ENCODE measurements around the gene KAZN.

KAZN gene

DNA sequence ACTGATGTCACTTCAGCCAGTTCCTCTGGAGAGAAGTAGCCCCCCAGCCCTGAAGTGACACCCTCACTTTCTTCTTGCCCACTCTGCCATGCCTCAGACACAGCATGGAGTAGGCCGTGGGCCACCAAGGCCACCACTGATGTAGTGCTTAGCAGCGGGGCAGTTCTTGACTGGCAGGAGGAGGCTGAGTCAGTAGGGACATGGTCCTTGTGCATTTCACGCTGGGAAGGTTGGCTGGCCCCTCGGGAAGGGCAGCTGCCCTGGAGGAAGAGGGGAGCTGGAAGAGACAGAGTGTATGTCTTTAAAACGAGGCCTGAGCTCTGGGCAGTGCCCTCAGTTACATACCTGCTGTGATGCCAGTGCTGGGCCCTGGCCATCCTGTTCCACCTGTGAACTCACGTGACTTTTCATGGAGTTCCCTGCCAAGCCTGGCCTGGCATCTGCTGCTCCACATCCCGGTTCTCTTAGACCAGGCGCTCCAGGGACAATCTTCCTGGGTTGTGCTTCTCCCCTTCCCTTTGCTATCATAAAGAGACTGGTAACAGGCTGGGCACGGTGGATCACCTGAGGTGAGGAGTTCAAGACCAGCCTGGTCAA lies 396.5 kb downstream of the KAZN start:
- DNase-seq, result no peak

DNA sequence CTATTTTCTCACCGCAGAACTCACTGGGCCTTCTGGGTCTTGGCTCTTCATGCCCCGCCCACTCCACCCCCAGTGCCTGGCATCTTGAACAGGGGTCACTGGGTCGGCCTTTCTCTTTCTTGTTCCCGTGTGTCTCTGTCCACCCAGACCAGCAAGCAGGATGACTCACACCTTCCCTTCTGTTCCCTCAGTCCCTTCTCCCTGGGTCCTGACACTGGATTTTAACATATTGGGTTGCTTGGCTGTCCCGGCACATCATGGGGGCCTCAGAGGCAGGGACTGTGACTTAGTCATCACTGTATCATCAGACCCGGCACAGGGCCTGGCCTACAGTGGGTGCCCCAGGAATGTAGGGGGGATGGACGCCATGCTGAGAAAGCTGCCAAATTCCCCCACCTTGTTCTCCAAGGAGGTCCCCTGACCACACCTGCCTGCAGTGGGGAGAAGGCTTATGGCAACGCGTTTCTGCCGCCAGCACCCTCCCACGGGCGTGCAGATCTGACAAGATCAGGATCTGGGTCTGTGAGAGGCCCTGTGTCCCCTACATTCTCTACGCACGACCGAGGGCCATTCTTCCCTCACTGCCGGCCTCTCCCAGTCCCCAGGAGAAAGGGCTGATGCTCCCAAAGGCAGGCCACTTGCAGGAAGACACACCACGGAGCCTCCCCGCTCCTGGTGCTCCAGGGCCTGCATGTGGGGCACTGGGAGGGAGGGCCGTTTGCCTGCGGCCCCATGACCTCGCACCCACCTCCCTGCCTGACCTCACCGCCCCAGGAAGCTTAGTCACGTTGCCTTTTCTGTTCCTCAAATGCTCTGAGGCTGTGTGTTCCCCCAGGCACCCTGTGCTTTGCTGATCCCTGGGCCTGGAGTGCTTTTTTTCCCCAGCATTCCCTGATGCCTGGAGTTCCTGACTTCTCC lies 397.9 kb downstream of the KAZN start:
- no peak for DNase-seq

DNA sequence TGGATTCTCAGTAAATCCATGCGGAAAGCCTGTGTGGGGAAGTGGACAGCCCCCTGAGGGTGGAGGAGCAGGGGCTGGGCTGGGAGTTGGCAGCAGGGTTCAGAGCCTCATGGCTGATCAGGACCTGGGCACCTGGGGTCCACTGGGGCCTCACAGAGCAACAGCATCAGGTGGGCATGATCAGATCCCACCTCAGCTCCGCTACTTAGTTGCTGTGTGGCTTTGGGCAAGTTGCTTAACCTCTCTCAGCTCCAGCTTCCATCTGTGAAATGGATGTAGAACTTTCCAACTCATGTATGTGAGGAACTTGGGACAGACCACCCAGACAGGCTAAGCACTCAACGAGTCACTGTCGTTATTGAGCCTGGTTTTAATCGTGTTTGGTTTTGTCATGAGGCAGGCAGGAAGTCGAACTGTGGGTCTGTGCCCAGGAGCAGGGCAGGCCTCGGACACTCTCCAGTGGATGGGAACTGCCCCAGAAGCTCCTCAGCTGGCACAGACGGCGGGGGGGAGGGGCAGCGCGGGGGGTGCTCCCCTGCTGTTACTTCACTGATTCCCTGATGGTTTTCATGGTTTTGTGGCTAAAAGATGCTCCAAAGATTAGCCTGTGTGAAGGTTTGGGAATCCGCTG lies 399.3 kb downstream of the KAZN start:
- no peak for DNase-seq

DNA sequence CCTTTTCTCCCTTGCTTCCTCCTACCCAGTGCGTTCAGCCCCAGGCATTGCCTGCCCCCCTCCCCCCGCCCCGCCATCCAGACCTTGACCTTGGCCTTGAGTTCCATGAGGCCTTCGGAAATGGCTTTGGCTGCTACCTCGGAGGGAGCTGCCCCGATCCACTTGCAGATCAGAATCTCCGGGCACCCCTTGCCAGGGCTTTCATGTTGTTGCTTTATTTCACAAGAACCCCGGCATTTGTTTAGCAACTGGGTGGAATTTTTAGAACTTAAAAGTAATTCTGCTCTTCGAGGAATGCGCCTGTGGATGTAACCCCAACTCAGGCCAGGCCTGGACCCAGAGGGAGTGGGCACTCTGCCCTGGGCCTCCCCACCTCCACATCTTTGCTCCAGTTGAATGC lies 401.0 kb downstream of the KAZN start:
- DNase-seq, result no peak

DNA sequence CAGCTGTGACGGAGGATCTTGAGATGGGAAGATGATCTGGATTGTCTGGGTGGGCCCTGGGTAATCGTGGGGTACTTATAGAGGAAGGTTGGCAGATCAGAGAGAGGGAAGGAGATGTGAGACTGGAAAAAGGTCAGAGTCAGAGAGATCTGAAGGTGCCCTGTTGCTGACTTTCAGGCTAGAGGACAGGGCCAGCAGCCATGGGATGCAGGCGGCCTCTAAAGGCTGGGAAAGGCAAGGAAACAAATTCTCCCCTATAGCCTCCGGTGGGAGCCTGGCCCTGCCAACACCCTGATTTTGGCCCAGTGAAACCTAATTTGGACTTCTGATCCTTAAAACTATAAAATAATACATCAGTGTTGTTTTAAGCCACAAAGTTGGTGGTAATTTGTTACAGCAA lies 401.5 kb downstream of the KAZN start:
- DNase-seq, result no peak

DNA sequence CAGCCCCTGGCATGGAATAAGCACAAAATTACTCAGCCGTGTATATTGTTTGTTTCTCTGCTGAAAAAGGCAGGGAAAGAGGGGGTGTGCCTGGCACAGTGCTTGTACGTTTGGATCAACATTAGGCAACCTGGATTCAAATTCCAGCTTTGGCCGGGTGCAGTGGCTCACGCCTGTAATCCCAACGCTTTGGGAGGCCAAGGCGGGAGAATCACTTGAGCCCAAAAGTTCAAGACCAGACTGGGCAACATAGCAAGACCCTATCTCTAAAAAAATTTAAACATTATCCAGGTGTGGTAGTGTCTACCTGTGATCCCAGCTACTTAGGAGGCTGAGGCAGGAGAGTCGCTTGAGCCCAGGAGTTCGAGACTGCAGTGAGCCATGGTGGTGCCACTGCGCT lies 402.2 kb downstream of the KAZN start:
- DNase-seq, result no peak

DNA sequence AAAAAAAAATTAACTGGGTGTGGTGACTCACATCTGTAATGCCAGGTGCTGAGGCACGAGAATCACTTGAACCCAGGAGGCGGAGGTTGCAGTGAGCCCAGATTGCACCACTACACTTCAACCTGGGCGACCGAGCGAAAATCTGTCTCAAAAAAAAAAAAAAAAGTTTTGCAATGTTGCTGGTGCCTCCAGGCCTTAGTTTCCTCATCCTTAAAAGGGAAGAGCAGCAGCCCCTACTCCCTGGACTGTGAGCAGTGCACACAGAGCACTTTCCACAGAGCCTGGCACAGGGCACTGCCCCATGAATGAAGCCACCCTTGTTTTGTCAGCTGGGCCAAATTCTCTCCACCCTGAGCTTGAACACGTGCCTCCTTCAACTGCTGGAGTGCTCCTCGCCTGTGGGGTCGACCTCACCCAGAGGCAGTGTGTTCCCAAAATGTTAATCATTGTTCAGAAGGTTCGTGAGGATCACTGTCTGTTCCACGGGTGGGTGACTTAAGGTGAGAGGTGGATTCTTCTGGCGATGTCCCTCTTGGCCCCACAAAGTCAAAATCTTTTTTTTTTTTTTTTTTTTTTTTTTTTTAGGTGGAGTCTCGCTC lies 402.9 kb downstream of the KAZN start:
- no peak for DNase-seq

DNA sequence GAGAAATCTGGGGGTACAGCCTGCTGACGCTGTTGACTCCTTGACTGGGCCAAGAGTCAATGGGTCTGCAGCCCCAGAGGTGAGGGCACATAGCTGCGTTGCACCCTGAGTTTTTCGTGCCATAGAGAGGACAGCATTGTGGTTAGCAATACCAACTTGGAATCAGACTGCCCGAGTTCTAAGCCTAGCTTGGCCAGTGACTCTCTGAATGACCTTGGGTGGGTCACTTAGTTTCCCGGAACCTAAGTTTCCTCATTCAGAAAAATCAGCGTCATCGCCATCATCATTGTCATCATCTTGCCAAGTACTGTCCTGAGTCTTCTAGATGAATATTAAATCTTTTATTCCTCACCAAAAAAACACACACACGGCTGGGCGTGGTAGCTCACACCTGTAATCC lies 403.8 kb downstream of the KAZN start:
- no peak for DNase-seq

DNA sequence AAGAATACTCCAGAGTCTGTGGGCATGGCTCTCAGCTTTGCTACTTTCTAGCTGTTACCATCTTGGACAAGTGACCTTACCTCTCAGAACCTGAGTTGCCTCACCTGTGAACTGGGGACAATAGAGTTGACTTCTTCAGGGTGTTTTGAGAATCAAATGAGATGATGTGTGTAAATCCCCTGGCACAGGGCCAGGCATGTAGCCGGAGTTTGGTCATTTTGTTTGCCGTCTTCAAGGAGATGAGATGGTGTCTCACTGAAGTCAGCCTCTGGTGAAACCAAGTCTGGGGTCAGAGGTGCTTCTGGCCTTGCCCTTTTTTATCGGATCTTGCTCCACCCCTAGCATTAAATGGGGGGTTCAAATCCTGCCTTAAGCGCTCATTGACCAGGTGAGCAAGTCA lies 405.9 kb downstream of the KAZN start:
- no peak for DNase-seq

DNA sequence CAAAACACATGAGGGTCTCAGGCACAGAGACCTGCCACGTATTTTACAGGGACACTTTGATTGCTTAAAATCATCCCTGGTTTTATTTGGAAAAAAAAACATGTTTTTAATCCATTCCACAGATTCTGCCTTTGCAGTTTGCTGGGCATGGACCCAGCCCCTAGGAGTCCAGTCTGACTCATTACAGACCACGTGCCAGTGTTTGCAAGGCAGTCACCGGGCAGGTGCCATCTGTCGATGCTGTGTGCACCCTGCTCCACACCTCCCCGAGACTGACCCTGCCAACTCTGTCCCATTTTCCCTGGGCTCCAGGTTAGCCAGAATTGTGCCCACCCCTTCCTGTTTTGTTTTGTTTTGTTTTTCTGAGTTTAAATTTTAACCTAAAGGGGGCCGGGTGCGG lies 406.6 kb downstream of the KAZN start:
- no peak for DNase-seq

DNA sequence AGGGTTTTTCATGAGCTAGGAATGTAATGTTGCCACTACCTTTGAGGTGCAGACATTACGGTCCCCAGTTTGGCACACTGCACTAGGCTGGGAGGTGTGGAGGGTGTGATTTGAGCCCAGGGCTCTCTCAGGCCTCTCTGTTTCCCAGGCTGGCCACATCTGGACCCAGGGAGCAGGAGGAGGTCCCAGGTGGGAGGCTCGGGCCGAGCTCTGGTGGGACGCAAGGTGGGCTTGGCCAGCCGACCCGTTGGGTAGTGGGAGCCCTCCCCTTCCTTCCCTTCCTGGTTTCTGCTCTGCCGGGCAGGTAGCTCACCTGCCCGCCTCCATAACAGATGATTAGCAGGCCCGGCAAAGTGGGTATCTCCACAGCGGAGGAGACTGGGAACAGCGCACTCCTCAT lies 408.9 kb downstream of the KAZN start:
- no peak for DNase-seq

DNA sequence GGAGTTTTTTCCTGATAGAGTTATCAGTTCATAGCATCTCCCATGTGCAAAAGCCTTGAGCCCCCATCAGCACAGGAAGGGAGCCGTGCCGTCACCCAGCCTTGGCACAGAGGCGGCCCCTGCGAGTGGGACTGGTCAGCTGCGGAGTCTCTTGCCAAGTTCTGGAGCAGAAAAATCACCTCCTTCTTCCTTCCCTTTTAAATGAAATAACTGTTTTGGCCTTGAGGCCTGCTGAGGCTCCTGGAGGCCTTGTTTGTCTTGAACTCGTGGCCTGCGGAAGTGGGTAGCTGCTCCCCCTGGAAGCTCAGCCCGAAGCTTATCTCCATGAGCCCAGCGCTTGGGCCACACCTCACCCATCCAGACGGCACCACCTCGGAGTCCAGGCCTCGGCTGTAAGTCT lies 409.4 kb downstream of the KAZN start:
- DNase-seq, result no peak

DNA sequence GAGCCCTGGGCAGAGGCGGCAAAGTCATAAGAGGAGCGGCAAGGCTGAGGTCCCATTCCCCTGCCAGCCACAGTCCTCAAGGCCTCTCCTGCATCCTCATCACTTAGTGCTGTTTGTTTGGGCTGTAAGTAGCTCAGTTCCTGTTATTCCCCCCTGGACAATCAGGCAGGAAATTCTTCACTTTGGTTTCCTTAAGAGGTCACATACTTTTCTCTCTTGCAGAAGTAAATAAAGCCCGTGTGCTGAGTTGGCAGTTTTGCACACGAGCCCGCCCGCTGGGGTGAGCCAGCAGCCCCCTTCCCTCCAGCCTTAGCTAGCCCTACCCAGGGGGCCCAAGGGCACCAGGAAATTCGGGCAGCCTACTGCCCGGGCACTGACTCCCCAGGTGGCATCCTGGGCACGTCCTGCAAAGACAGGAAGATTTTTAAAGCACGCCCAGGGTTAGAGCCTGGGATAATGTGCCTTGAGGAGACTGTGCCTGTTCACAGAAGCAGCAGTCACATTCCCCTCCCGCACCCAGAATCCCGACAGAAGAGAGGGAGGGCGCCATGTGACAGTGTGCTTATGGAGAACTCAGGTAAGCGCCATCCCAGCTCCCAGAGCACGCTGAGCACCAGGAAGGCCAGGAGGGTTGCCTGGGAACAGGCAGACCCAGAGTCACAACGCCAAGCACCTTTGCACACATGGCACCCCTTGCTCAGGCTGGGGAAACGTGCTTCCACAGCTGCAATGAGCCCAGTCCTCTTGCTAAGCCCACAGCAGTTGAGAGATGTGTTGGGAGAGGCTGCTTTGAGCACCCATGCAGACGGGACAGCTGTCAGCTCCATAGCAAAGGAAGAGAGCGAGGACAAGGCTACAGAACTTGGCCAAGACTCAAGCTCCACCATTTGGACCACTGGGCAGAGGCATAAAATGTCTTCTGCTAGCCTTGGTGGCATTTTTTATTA lies 410.6 kb downstream of the KAZN start:
- no peak for DNase-seq

DNA sequence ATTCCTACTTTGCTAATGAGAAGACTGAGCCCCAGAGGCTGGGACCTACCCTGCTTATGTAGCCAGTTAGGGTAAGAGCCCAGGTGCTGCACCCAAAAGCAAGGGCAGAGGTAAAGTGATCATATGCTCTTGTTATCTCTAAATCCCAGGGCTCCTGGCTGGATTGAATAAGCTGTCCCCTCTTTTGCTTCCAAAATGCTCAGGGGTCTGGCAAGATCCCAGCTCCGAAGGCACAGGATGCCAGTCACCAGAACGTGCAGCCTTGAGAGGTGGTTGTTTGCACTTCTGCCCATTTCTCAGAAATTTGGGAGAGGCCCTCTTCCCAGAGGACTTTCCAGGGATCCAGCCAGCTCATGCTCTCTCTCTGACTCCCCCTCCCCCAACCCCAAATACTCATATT lies 412.7 kb downstream of the KAZN start:
- DNase-seq, result no peak

DNA sequence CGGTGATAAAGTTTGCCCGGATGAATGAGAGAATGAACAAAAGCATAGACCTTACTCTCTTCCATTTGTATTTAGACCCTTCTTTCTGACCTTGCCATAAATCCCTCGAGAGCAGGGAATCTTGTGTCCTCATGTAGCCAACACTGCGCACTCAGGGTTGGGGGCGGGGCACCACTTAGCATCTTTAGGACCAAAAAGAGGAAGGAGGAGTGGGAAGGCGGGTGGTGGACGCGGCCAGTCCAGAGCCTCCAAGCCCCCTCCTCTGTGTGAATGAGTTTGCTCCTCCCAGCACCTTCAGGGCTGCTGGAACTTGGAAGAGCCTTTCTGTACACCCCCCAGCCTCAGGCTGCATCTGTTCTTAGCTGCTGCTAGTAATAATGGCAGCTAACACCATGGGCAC lies 413.2 kb downstream of the KAZN start:
- DNase-seq, result no peak

DNA sequence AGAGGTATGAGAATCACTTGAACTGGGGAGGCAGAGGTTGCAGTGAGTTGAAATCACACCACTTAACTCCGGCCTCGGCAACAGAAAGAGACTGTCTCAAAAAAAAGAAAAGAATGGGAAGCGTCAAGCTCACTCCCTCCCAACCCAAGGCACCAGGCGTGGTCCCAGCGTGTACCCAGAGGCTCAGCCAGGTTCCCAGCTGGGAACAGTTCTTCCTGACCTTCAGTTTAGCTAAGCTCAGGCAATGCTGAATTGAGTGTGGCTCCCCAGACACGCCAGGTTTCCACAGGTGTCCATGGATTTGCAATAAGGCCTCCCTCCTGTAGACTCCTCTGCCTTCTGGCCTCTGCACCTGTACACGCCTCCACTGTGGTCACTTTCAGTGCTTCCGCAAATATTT lies 414.3 kb downstream of the KAZN start:
- no peak for DNase-seq

DNA sequence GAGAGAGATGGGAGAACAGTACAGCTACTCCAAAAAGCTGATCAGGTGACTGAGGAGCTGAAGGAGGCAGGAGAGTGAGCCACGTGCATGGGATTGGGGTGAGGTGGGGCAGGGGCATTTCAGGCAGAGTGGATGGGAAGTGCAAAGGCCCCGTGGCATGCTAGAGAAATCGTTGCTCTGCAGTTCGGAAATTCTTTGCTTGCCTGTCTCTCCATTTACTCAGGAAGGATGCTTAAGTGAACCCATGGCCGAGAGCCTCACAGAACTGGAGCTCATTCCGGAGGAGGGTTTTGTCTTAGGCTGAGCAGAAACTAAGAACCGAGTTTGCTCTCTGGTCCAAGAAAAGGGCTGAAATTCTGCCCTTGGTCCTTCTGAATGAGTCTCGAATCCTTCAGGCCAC lies 415.3 kb downstream of the KAZN start:
- no peak for DNase-seq

DNA sequence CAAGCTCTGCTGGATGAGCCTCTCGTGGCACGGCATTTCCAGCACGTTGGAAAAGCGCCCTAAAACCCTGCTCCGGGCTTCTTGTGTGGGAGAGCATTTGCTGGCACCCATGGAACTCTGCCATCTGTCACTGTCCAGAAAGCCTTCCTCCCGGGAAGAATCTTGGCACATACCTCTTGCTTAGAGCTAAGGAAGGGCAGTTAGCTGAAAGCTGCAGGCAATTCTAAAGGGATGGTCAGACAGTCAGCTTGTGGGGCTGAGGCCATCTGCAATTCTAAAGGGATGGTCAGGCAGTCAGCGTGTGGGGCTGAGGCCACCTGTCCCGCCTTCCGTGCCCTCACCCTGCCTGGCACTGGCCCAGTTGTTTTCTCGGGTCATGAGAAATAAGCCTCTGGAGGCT lies 416.0 kb downstream of the KAZN start:
- DNase-seq, result no peak

DNA sequence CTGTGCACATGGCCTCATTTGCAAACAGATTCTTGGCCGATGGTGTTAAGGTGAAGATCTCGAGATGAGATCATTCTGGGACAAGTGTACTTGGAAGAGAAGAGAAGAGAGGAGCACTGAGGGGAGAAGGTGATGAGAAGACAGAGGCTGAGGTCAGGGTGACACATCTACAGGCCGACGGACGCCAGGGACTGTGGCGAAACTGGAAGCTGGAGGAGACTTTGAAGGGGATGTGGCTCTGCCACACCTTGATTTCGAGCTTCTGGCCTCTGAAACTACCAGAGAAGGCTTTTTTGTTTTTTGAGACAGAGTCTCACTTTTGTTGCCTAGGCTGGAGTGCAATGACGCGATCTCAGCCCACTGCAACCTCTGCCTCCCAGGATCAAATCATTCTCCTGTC lies 417.5 kb downstream of the KAZN start:
- DNase-seq, result no peak

DNA sequence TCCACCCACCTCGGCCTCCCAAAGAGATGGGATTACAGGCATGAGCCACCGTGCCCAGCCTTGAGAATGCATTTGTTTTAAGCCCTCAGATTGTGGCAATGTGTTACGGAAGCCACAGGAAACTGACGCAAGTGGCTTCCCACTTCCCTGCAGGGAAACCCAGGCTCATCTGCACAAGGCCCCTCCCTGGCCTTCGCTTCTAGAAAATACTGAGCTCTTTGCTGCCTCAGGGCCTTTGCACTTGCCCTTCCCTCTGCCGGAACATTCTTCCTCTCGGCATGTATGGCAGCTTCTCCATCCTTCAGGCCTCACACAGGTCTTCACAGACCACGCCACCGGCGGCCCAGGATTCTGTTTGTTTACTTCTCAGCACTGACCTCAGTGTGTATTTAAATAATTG lies 418.0 kb downstream of the KAZN start:
- no peak for DNase-seq

DNA sequence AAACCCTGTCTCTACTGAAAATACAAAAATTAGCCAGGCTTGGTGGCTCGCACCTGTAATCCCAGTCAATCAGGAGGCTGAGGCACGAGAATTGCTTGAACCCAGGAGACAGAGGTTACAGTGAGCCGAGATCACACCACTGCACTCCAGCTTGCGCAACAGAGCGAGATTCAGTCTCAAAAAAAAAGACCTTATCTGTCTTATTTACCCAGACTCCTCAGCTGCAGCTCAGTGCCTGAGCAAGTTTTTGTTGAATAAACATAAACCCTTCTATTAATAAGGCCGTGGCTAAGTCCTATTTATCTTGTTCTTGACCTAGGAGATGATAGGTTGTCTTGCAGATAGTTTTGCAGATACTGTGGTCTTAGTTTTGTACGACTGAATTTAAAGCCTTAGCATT lies 418.6 kb downstream of the KAZN start:
- no peak for DNase-seq

DNA sequence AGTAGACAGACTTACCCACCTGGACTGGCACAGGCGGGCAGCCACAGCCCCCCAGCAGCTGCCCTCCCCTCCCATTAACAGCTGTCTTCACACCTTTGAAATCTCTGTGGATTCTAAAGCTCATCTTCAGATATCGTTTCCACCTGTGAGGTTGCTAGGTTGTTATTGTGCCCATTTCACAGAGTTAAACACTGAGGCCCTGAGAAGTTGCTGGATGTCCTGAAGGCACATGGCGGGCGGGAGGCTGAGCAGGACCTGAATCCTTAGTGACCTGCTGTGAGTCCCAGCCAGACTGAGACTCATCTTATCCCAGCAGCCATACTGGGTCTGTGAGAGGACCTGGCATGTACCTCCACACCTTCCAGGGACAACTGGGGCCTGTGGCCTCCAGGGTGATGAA lies 420.3 kb downstream of the KAZN start:
- no peak for DNase-seq

Data from KG1 (cell line).